ENCODE data around the gene NTRK3.

NTRK3 gene

GRCh38 chr15:88089024-88089620 is 167.4 kb downstream of the NTRK3 start:
- TF ChIP-seq SPI1 (IDR thresholded peaks at IDR 0.05; ENCODE audit: borderline replicate concordance, low read depth): no peak
- TF ChIP-seq, protein P1, sequence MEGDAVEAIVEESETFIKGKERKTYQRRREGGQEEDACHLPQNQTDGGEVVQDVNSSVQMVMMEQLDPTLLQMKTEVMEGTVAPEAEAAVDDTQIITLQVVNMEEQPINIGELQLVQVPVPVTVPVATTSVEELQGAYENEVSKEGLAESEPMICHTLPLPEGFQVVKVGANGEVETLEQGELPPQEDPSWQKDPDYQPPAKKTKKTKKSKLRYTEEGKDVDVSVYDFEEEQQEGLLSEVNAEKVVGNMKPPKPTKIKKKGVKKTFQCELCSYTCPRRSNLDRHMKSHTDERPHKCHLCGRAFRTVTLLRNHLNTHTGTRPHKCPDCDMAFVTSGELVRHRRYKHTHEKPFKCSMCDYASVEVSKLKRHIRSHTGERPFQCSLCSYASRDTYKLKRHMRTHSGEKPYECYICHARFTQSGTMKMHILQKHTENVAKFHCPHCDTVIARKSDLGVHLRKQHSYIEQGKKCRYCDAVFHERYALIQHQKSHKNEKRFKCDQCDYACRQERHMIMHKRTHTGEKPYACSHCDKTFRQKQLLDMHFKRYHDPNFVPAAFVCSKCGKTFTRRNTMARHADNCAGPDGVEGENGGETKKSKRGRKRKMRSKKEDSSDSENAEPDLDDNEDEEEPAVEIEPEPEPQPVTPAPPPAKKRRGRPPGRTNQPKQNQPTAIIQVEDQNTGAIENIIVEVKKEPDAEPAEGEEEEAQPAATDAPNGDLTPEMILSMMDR (IDR thresholded peaks at IDR 0.05; ENCODE audit: insufficient read depth, low read length): no peak
- no peak for TF ChIP-seq GABPA (IDR thresholded peaks at IDR 0.05; ENCODE audit: low read depth)
- no peak for TF ChIP-seq POLR2AphosphoS5 (IDR thresholded peaks at IDR 0.05; ENCODE audit: low read depth)
- TF ChIP-seq, protein P2, sequence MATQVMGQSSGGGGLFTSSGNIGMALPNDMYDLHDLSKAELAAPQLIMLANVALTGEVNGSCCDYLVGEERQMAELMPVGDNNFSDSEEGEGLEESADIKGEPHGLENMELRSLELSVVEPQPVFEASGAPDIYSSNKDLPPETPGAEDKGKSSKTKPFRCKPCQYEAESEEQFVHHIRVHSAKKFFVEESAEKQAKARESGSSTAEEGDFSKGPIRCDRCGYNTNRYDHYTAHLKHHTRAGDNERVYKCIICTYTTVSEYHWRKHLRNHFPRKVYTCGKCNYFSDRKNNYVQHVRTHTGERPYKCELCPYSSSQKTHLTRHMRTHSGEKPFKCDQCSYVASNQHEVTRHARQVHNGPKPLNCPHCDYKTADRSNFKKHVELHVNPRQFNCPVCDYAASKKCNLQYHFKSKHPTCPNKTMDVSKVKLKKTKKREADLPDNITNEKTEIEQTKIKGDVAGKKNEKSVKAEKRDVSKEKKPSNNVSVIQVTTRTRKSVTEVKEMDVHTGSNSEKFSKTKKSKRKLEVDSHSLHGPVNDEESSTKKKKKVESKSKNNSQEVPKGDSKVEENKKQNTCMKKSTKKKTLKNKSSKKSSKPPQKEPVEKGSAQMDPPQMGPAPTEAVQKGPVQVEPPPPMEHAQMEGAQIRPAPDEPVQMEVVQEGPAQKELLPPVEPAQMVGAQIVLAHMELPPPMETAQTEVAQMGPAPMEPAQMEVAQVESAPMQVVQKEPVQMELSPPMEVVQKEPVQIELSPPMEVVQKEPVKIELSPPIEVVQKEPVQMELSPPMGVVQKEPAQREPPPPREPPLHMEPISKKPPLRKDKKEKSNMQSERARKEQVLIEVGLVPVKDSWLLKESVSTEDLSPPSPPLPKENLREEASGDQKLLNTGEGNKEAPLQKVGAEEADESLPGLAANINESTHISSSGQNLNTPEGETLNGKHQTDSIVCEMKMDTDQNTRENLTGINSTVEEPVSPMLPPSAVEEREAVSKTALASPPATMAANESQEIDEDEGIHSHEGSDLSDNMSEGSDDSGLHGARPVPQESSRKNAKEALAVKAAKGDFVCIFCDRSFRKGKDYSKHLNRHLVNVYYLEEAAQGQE (IDR thresholded peaks at IDR 0.05; ENCODE audit: insufficient replicate concordance, low read depth): no peak
- no peaks in the 10 kb centered on the region for H3K27me3 ChIP-seq (ENCODE audit: insufficient read depth, poor library complexity, severe bottlenecking)
- no peak overlapping the region for H3K27ac ChIP-seq (replicated peaks)
- DNase-seq (ENCODE audit: low read depth in 1 of 2, low spot score in 1 of 2): no peak
- H3K4me3 ChIP-seq (replicated peaks; ENCODE audit: insufficient read depth, low read length): no peak overlapping the region

DNA sequence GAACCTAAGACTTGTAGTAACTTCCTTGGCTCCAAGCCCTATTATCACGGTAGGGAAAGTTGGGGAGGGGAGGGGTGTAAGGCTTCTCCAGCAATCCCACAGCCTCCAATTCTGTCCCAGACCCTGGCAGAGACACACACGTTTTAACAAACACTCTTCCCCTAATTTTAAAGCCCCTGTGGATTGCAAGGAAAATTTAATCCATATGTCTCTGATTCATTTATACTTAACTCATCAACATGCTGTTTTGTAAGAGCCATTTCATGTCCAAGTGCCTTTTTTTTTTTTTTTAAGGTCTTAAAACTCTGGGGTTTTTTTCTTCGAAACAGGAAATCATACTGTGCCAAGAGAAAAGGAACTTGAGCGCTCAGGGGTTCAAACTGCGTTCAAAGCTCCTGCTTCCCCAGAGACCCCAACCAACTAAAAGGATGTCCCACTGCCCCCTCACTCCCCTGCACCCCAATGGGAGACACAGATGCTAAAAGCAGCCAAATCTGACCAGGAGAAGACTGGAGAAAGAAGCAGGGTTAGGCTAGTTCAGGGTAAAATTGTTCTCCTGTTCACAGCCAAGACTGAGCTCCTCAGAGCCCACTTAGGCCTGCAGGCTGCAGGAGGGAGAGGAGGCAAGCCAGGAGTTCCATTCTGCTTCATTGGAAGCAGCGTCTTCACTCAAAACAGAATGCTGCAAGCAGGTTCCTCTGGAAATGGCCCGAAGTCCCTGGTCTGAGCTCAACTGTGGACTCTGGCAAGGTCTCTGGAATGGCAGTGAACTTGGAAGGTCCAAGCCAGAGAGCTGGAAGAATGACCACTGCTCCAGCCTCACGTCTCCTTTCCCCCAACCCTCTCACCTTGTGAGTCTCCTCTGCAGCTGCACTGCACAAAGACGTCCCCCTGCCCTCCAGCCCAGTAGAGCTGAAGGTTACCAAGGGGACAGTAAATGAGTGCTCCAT is 172.5 kb downstream of the NTRK3 start:
- DNase-seq (ENCODE audit: low read depth in 1 of 2, low spot score in 1 of 2): no peak

DNA sequence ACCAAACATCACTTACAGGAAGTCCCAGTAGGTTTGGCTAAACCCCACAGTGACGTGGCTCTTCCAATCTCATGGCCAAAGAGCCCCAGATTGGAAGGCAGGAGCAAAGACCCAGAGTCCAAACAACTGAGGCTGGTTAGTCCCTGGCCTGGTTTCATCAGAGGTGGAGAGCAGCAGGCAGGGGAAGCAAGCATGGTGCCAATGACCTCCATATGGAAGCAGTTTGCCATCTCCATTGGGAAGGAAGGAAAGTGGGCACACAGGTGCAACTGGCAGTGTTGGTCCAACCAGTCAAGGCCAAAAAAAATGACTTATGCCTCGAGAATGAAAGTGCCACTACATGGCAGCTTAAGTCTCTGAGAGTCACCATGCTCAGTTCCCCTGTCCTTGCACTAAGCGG is 175.9 kb downstream of the NTRK3 start:
- Histone ChIP-seq H3K27ac (replicated peaks) (no peak overlapping the region), H3K27me3 (ENCODE audit: insufficient read depth, poor library complexity, severe bottlenecking) (no peaks in the 10 kb centered on the region), H3K4me3 (replicated peaks; ENCODE audit: insufficient read depth, low read length) (no peak overlapping the region)
- TF ChIP-seq POLR2AphosphoS5 (IDR thresholded peaks at IDR 0.05; ENCODE audit: low read depth) (no peak), SPI1 (IDR thresholded peaks at IDR 0.05; ENCODE audit: borderline replicate concordance, low read depth) (no peak), GABPA (IDR thresholded peaks at IDR 0.05; ENCODE audit: low read depth) (no peak)
- TF ChIP-seq, protein P1 (IDR thresholded peaks at IDR 0.05; ENCODE audit: insufficient read depth, low read length): no peak
- TF ChIP-seq, protein P2 (IDR thresholded peaks at IDR 0.05; ENCODE audit: insufficient replicate concordance, low read depth): no peak
- DNase-seq (ENCODE audit: low read depth in 1 of 2, low spot score in 1 of 2): no peak

More for the DNA sequence above, 172.5 kb downstream of the NTRK3 start:
- no peak overlapping the region for H3K4me3 ChIP-seq (replicated peaks; ENCODE audit: insufficient read depth, low read length)
- no peak for TF ChIP-seq SPI1 (IDR thresholded peaks at IDR 0.05; ENCODE audit: borderline replicate concordance, low read depth)
- no peak for TF ChIP-seq GABPA (IDR thresholded peaks at IDR 0.05; ENCODE audit: low read depth)
- no peak for TF ChIP-seq POLR2AphosphoS5 (IDR thresholded peaks at IDR 0.05; ENCODE audit: low read depth)
- TF ChIP-seq, protein P2 (IDR thresholded peaks at IDR 0.05; ENCODE audit: insufficient replicate concordance, low read depth): no peak
- TF ChIP-seq, protein P1 (IDR thresholded peaks at IDR 0.05; ENCODE audit: insufficient read depth, low read length): no peak
- no peak overlapping the region for H3K27ac ChIP-seq (replicated peaks)
- H3K27me3 ChIP-seq (ENCODE audit: insufficient read depth, poor library complexity, severe bottlenecking): no peaks in the 10 kb centered on the region
